Renal cortex interstitium (tissue), 11 donors: ENCODE data around the gene SESN1. TPM values are rescaled to one million over a fixed set of nuclear protein-coding genes. Genes with fewer than 3 reads are reported as not detected.
"Not testable (repeated sequence)": the region's sequence is repeated elsewhere in the genome, so short reads cannot be mapped to it uniquely, and the experiment has no call there.

Experiments used
- DNase-seq, 11 donors: peaks; one replicate each; pipeline ENCODE4 v3.0.0-alpha.2; 2013; ENCODE audit warnings: low read depth in 9 of 11, low spot score in 4 of 11; ENCODE audit errors: extremely low read depth in 1 of 11
- polyA plus RNA-seq, 3 donors: library from polyadenylated mRNA; unstranded; fragments of 120-200 nt; gene quantifications; one replicate each; pipeline ENCODE4 v1.2.1, GENCODE V29; 2013; ENCODE audit not compliant: insufficient read length in 3 of 3

Gene SESN1
- polyA plus RNA-seq, 3 donors = 23.5 to 27.2 (median 26.2) TPM

- DNase-seq = no peak
Observed at GRCh38 chr6:109103942-109104341, 9.3 kb upstream of the SESN1 start.

GRCh38 chr6:109102762-109103161 is 8.1 kb upstream of the SESN1 start:
- no peak for DNase-seq

GRCh38 chr6:109097661-109098060 is 3.0 kb upstream of the SESN1 start:
- DNase-seq = no peak

- DNase-seq = no peak
Observed at GRCh38 chr6:109096208-109096607, 1.6 kb upstream of the SESN1 start.

- no peak for DNase-seq
Observed at GRCh38 chr6:109095835-109096084, 1.1 kb upstream of the SESN1 start.

- DNase-seq = peak; percentile 92 to 97 (median 97)
Observed at GRCh38 chr6:109095036-109095834, 589 bp upstream of the SESN1 start, which contains the start of gene CEP57L1. CEP57L1 (plus strand) TSS chr6:109095507; CDS start chr6:109145222, 49,715 bp downstream.

- no peak for DNase-seq
Observed at GRCh38 chr6:109093732-109094415, 772 bp downstream of the SESN1 start.

GRCh38 chr6:109092074-109092473 is 2.6 kb downstream of the SESN1 start:
- no peak for DNase-seq

- DNase-seq = no peak
Observed at GRCh38 chr6:109091314-109092024, 3.2 kb downstream of the SESN1 start.

- no peak for DNase-seq
Observed at GRCh38 chr6:109088995-109089394, 5.7 kb downstream of the SESN1 start.

- no peak for DNase-seq
Observed at GRCh38 chr6:109087661-109088264, 6.9 kb downstream of the SESN1 start.

GRCh38 chr6:109084146-109084545 is 10.5 kb downstream of the SESN1 start:
- DNase-seq = not testable (repeated sequence)

- no peak for DNase-seq
Observed at GRCh38 chr6:109083657-109084056, 11.0 kb downstream of the SESN1 start.

GRCh38 chr6:109082188-109082577 is 12.5 kb downstream of the SESN1 start:
- DNase-seq = no peak

- no peak for DNase-seq
Observed at GRCh38 chr6:109081516-109082187, 13.0 kb downstream of the SESN1 start.

GRCh38 chr6:109081026-109081425 is 13.6 kb downstream of the SESN1 start:
- DNase-seq = no peak

- no peak for DNase-seq
Observed at GRCh38 chr6:109079981-109080380, 14.7 kb downstream of the SESN1 start.

GRCh38 chr6:109076377-109076776 is 18.3 kb downstream of the SESN1 start:
- DNase-seq = no peak

GRCh38 chr6:109075934-109076333 is 18.7 kb downstream of the SESN1 start:
- DNase-seq = no peak
